Measurements from ENCODE around the gene SH2D3C.
"Not testable (repeated sequence)": the region's sequence is repeated elsewhere in the genome, so short reads cannot be mapped to it uniquely, and the experiment has no call there.

SH2D3C gene

DNA sequence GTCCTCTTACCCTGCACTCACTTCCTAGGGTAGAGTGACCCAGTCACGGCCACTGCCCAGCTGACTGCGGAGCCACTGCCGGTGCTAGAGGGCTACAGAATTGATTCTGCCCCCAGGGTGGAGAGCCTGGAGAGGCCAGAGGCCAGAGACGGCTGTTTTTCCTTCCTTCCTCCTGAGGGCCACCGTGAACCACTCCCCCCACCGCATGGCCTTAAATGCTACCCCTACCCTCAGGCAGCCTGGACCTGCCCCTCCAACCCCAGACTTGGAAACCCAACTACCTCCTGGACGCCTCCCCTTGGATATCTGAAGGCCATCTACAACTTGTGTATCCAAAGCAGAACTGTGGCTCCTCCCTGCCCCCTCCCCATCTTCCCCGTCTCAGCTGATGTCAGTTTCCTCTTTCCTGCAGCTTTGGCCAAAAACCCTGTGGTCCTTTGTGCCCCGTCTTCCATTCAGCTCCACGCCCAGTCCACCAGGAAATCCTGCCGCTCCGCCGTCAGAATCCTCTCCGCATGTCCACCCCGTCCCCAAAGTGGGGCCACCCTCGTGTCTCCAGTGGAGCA is 16.3 kb downstream of the SH2D3C start:
- DNase-seq, result no peak

DNA sequence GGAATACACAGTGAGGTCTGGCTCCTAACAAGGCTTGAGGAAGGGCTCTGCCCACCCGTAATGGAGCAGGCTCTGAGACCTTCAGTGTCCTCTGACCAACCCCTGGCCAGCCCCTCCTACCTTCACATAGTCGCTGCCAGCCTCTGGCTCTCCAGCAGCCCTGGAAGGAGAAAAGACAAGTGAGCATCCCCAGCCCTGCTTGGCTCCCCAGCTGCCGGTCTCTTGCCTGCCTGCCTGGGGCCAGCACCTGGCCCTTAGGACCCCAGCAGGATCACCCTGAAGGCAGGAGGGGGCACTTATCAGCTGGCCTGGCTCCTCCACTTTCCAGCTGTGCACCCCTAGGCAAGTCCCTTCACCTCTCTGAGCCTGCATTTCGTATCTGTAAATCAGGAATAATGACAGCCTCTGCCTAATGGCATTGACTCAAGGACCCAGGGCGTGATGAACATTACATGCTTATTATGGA is 16.9 kb downstream of the SH2D3C start:
- DNase-seq, result no peak

DNA sequence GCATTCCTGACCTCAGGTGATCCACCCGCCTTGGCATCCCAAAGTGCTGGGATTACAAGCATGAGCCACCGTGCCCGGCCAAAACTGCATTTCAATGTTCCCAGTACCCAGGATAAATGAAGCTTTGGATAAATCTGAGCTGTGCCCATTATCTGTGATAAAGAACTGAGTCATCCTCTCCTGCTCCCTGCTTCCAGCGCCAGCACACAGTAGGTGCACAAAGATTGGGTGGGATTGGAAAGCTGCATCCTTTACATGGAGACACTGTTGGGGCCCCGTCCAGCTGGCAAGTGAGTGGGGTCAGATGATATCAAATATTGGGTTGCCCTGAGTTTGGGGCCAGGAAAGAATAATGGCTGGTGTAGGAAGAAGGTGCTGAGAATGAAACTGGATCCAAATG is 17.4 kb downstream of the SH2D3C start:
- no peak for DNase-seq

DNA sequence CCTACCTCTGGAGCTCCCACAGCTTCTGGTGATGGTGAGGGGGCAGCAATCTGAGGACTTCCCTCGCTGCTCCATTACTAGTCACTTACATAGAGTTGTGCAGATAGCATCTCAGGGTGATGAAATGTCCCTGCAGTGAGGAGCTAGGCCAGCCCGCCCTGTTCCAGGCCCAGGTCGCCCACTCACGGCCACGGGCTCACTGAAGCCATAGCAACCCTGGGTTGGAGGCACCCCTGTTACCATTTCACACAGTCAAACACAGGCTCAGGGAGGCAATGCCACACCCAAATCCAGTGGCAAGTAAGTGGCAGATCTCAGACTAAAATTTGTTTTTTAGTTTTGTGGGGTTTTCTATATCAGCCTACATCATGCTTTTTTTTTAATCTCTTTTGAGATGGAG is 19.6 kb downstream of the SH2D3C start:
- no peak for DNase-seq

DNA sequence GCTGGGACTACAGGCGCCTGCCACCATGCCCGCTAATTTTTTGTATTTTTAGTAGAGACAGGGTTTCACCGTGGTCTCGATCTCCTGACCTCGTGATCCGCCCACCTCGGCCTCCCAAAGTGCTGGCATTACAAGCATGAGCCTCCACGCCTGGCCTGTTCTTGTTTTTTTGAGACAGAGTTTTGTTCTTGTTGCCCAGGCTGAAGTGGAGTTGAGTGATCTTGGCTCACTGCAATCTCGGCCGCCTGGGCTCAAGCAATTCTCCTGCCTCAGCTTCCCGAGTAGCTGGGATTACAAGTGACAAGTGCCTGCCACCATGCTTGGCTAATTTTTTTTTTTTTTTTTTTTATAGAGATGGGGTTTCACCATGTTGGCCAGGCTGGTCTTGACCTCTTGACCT is 21.7 kb downstream of the SH2D3C start:
- not testable (repeated sequence) for DNase-seq

DNA sequence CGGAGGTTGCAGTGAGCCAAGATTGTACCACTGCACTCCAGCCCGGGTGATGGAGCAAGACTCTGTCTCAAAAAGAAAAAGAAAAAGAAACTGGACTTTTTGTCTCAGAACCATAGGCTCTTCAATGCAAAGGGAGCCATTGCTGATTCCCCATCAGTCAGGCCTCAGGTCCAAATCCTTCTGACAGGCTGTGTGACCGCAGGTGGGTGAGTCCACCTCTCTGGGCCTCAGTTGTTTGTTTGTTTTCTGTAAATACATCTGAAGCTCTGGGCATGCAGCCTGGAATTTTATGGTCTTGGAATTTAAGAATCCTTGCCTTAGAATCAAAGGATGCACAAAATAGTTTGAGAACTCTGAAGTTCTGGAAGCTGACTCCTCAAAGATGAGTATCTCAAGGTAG is 22.2 kb downstream of the SH2D3C start:
- no peak for DNase-seq

DNA sequence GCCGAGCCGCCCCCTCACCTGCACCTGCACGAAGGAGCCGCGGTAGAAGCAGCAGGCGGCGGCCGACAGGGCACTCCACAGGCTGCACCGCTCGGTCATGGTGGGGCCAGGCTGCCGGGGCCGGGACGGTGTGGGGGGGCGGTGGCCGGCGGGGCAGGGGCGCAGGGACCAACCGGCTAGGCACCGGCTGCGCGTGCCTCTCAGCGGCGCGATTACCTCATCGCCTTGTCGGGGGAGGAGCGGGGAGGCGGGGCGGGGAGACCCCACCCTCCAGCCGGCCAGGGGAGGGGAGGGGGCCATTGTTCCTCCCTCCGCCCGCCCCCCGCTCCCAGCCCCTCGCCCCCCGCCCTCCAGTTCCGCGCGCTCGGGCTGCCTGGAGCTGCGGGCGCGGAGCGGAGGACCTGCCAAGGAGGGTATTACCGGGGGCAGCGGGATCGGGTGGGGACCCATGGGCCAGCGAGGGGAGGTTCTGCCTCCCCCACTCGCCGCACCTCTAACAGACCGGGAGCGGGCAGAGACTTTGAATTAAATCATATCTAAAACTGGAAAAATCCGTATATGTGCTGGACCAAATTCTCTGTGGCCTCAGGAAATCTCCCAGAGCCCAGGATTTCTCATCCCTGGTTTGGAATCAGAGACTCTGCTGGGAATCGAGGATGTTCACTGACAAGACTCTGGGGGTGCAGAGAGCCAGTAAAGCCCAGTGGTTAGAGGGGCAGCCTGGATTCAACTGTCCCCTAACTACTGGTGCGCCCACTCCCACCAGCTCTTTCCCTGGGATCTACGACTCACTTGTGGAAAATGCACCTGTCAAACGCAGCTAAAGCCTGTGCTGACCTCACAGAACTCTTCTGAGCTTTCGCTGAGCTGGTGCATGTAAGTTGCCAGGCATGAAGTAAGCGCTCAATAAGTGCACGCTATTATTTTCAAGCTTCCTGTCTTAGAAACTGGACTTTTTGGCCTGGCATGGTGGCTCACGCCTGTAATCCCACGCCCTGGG is 23.1 kb downstream of the SH2D3C start:
- DNase-seq, result no peak

DNA sequence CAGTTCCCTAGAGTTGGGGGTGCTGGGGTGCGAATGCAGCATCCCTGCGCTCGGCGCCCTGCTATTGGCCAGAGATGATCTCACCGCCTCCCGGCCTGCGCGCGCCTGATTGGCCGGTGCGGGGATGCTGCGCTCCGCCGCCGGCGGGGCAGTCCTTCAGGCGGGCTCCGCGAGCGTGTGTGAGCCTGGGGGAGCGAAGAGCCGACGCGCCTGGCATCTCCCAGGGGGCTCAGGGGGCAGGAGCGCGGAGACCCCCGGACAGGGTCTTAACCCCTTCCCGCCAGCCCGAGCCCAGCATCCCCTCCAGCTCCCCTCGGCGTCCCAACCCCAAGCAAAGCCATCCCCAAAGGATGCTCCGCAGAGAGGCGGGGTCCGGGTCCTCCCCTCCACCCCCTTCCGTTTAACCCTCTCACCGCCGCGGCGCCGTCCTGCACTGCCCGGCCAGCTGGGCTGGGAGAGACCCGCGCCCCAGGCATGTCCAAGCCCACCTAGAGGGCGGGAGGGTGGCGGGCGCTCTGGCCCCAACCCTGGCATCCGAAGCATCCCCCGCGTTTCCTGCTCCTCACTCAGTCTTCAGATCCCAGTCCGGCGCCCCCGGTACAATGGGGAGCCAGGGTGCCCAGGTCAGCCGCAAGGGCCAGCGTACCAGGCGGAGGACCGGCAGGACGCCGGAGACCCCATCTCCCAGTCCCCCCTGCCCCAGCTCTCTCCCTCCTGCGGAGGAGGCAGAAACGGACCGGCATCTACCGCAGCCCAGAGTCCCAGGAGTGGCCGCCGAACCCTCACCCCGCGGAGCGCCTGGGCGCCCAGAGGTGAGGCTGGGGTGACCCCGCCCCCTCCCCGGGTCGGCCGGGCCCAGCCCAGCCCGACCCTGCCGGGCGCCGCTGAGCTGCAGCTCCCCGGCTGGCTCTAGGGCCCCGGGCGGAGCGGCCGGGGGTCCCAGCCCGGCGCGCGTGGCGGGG is 24.1 kb downstream of the SH2D3C start:
- DNase-seq, result no peak

DNA sequence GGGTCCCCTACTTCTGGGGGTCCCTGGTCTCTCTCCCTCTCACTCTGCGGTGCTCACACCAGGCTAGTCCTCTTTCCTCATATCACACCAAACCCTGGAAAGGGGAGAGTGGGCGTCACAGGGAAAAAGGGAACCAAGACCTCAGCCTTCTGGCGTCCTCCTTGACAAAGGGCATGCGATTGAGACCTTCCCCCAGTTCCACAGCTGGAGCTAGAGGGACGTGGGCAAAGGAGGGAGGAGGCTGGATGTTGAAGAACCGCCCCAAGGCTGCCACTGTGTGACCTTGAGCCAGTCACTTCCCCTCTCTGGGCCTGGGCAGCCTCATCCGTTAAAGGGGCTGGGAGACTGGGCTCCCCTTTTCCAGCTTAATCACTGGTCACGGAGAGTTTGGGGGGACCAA is 24.8 kb downstream of the SH2D3C start:
- no peak for DNase-seq

DNA sequence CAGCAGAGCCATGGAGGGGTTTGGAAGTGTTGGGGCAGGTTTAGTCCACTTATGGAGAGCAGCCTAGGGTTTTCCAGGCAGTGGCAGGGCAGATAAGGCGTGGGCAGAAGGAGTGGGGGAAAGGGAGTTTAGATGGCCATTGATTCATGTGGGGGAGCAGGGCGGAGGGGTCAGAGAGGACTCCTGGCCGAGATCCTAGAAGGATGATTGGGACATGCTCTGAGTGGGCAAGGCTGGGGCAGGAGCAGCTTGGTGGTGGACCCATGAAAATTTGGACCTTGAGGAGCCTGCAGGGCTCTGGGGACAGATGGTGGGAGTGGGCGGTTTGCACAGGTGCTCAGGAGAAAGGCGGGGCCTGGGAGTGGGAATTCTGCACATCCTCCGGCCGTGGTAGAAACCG is 25.3 kb downstream of the SH2D3C start:
- DNase-seq, result no peak

DNA sequence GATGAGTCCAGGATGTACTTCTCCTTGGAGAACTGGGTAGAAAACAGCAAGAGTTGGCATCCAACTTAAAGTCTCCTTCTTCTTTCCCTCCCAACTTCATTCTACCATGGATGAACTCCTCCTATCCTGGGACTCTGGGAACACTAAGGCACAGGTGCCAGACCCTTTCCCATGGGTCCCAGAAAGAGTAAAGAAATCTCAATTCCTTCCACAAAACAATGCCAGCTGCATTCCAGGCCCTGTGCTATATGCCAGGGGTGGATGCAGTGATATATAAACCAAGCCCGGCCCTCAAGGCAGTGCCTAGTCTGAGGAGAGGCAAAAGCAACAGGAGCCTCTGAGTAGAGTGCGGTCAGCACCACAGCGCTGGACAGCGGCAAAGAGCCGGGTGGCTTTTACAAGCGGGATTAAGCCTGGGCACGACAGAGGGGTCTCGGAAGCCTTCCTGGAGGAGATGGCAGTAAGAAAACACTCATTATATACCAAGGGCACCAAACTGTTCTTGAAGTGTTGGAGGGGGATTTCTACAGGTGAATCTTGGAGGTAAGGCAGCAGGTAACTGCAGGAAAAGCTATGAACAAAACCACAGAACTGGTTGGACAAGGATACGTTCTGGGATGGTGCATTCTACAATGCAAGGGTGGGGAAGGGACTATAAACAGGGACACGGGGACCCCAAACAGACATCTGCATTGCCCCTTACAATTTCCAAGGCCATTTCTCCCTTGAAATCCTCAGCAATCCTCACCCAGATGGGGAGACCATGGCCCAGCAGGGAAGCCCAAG is 27.0 kb downstream of the SH2D3C start:
- DNase-seq, result no peak

DNA sequence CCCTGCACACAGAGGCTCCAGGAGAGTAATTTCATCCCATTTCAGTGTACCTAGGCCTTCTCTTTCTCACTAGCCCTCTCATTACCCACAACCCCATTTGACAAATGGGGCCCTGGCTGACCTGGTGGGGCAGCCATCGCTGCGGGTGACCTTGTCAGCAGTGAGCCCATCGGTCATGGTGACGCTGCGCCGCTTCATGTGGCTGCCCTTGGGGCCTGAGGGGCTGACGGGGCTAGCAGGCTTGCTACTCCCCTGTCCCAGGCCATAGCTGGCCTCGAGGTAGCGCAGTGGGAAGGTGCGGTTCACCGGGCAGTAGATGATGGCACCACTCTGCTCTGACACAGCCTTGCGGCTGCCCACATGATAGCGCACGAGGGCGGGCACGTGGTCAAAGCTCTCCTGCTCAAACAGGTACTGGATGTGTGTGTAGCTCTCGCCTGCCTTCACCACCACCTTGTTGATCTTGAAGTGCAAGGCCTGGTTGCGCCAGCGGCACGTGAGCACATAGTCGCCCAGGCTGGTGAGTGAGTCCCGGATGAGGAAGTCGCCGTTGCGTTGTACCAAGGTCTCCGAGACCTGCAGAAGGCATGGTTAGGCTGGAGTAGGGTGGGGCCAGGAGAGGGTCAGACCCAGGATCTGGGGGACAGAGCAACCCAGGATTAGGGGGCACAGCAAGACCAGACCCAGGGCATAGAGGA is 29.2 kb downstream of the SH2D3C start:
- DNase-seq, result no peak

DNA sequence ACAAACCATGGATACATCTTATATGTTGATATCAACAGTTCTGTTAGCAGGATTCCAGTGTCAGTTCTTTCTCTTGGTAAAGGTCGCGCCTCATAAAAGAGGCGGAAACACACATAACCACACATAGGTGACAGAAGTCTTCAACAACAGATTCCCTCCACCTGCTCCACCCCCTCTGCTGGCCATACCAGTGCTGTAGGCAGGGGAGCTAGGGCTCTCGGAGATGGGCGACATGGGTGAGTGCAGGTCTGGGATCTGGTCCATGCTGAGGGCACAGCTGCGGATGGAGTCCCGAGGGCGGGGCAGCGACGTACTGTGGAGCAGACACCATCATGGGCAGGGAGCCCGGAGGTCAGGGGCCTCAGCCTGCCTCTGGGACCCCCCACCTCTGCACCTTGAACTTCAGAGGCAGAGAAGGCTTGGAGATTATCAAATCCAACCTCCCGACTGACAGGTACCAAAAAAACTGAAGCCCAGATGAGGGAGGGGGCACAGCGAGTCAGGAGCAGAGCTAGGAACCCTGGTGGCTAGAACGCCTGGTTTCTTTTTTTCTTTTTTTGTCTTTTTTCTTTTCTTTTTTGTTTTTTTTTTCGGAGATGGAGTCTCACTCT is 31.4 kb downstream of the SH2D3C start:
- no peak for DNase-seq

DNA sequence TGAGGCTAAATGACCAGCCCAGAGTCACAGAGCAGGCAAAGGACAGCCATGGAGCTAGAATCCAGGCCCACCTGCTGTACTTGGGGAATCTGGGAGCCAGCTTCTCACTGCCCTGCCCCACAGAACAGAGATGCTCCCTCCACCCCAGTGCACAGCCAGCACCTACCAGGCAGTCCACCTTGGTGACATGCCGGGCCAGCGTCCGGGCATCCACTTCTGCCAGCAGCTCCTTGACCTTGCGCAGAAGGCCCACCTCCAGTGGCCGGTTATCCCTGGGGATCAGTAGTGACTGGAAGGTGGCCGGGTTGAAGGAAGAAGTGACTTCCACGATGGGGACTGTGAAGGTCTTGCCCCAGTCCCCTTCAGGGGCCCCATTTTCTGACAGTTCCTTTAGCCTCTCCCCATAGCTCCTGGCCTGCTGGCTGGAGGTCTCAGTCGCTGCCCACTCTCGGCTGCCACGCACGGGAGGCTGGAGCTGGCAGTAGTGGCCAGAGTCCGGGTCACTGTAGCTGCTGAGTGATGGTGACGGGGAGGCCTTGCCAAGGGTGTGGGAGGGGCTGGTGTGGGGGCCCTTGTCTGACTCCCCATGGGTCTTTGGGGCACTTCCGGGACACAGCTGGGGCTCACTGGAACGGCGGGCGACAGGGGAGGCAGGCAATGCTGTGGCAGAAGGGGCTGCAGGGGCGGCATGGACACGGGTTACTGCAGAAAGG is 33.9 kb downstream of the SH2D3C start:
- DNase-seq, result no peak

DNA sequence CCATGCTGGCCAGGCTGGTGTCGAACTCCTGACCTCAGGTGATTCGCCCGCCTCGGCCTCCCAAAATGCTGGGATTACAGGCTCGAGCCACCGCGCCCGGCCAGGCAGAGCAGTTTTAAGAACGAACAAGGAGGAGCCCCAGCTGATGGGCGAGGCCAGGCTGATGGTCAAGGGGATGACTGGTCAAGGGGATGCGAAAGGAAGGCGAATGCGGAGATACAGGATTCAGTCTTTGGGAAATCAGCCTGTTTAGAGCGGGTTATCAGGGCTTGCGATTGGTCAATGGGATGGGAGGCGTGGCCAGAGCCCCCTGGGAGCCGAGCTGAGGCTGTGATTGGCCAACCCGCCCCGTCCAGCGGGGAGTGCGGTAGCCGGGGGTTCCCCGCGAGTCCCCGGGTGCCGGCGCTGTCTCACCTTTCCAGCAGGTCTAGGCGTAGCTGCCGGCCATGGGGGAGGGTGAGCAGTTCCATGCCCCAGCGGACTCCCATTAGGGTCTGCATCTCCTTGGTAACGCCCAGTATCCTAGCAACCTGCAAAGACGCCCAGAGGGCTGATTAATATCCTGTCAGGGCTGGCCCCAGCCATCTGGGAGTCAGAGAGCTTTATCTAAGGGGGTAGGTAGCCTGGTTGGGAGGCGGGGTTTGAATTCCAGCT is 35.9 kb downstream of the SH2D3C start:
- DNase-seq, result no peak

DNA sequence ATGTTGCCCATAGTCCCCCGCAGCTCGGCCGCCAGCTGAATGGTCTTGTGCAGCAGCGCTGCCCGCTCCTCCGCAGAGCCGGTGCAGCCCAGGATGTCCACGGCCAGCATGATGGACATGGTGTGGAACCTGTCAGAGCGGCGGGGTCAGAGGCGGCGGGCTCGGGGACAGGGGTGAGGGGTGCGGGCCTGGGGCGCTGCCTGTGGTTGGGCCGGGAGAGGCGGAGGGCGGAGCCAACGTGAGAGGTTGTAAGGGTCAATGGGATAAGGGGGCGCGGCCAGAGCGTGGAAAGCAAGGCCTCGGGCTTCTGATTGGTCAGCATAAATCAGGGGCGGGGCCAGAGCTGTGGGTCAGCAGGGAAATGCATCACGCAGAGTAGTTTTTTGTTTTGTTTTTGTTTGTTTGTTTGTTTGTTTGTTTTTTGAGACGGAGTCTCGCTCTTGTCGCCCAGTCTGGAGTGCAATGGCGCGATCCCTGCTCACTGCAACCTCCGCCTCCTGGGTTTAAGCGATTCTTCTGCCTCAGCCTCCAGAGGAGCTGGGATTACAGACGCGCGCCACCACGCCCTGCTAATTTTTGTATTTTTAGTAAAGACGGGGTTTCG is 36.5 kb downstream of the SH2D3C start:
- no peak for DNase-seq

DNA sequence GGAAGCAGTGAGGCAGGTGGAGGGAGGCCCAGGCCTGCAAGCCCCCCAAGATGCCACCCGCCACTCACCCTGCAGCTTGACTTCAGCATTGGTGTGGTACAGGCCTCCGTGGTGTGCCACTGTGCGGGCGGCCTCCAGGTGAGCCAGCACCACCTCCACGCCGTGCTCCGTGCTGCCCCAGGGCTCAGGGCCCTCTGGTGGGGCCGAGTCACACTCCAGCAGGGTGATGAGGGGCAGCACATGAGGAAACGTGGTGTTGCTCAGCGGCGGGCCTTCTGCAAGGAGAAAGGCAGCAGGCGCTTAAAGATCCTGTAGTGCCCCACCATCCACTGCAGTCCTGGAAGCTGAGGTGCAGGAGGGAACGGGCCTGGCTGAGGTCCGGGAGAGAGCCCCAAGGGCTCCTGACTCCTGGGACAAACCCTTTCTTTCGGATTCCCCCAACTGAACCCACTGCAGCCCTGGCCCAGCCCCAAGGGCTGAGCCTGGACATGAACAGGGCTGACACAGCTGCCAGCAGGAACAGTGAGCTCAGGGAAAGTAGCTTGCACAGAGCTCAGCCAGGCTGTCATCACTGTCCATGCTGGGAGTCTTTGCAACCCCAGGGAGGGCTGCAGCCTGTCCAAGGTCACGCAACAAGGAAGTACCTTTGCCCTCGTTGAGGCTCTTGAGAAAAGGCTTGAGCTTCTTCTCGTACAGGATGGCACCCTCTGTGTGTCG is 38.7 kb downstream of the SH2D3C start:
- no peak for DNase-seq

DNA sequence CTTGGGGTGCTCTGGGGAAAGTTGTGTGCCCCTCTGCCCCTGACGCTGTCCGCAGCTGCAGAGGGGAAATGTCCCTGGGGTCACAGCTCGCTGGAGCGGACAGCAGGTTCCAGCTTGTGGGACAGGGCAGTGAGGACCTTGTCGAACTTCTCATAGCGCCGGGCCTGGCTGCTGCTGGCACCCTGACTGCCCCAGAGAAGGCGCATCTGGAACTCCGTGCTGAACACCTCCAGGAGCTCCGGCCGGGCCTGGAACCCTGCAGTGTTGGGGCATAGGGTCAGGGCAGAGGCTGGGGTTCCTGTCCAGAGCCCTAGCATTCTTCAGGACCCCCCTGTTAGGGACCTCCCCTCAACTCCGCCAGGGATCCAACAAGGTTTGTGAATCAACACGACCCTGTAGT is 39.8 kb downstream of the SH2D3C start:
- no peak for DNase-seq

Measured in SHP77 treated with DMSO at 0.1 percent for 48 hours (cell line).